Ishikawa (cell line): ENCODE data around the gene THAP4.

Source experiments
- CEBPB ChIP-seq: IDR thresholded peaks from 2 replicates; pipeline ENCODE4 v1.6.1; 2012
- CREB1 ChIP-seq: IDR thresholded peaks from 2 replicates; pipeline ENCODE4 v1.6.1; 2012; ENCODE audit warnings: low read depth
- EGR1 ChIP-seq: IDR thresholded peaks from 2 replicates; pipeline ENCODE4 v1.6.1; 2012
- EP300 ChIP-seq: IDR thresholded peaks from 2 replicates; pipeline ENCODE4 v1.6.1; 2012; ENCODE audit warnings: borderline replicate concordance
- FOXM1 ChIP-seq: IDR thresholded peaks from 2 replicates; pipeline ENCODE4 v1.6.1; 2012; ENCODE audit warnings: low read depth, borderline replicate concordance
- NFIC ChIP-seq: IDR thresholded peaks from 2 replicates; pipeline ENCODE4 v1.6.1; 2012
- RAD21 ChIP-seq: IDR thresholded peaks from 2 replicates; pipeline ENCODE4 v1.6.1; 2012; ENCODE audit warnings: low read depth
- TAF1 ChIP-seq: IDR thresholded peaks from 2 replicates; pipeline ENCODE4 v1.6.1; 2012; ENCODE audit warnings: low read depth, mild to moderate bottlenecking
- TCF12 ChIP-seq: IDR thresholded peaks from 2 replicates; pipeline ENCODE4 v1.6.1; 2012; ENCODE audit warnings: low read depth
- TEAD4 ChIP-seq: IDR thresholded peaks from 2 replicates; pipeline ENCODE4 v1.6.1; 2012
- YY1 ChIP-seq: IDR thresholded peaks from 2 replicates; pipeline ENCODE4 v1.6.1; 2012; ENCODE audit warnings: low read depth
- TF ChIP-seq, protein P1 (sequence below): IDR thresholded peaks from 2 replicates; pipeline ENCODE4 v1.6.1; 2012
- TF ChIP-seq, protein P2 (sequence below): IDR thresholded peaks from 2 replicates; pipeline ENCODE4 v1.6.1; 2012
- TF ChIP-seq, protein P3 (sequence below): IDR thresholded peaks from 2 replicates; pipeline ENCODE4 v1.6.1; 2012; ENCODE audit warnings: low read depth, mild to moderate bottlenecking

DNA sequence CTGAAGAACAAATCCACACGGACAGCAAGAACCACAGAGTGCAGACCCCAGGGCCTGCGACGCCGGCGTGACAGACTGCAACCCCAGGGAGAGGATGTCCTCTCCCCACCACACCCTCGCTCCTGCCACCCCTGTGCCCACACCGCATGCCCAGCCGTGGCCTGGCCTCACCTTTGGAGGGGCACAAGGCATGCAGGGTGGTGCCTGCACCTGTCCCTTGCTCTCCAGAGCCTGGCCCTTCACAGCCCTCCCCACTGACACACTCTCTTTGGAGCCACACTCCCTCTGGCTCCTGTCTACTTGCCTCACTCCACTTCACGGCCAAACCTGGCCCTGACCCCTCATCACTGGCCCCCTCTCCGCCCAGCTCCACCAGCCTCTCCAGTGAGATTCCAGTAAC lies 9.3 kb downstream of the THAP4 start:
- TF ChIP-seq TEAD4 (no peak), YY1 (no peak), NFIC (no peak), FOXM1 (no peak), RAD21 (no peak), CEBPB (no peak), TAF1 (no peak), EP300 (no peak), CREB1 (no peak), TCF12 (no peak), EGR1 (no peak)
- TF ChIP-seq, protein P1, sequence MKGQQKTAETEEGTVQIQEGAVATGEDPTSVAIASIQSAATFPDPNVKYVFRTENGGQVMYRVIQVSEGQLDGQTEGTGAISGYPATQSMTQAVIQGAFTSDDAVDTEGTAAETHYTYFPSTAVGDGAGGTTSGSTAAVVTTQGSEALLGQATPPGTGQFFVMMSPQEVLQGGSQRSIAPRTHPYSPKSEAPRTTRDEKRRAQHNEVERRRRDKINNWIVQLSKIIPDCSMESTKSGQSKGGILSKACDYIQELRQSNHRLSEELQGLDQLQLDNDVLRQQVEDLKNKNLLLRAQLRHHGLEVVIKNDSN = no peak
- TF ChIP-seq, protein P2, sequence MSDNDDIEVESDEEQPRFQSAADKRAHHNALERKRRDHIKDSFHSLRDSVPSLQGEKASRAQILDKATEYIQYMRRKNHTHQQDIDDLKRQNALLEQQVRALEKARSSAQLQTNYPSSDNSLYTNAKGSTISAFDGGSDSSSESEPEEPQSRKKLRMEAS = no peak
- TF ChIP-seq, protein P3, sequence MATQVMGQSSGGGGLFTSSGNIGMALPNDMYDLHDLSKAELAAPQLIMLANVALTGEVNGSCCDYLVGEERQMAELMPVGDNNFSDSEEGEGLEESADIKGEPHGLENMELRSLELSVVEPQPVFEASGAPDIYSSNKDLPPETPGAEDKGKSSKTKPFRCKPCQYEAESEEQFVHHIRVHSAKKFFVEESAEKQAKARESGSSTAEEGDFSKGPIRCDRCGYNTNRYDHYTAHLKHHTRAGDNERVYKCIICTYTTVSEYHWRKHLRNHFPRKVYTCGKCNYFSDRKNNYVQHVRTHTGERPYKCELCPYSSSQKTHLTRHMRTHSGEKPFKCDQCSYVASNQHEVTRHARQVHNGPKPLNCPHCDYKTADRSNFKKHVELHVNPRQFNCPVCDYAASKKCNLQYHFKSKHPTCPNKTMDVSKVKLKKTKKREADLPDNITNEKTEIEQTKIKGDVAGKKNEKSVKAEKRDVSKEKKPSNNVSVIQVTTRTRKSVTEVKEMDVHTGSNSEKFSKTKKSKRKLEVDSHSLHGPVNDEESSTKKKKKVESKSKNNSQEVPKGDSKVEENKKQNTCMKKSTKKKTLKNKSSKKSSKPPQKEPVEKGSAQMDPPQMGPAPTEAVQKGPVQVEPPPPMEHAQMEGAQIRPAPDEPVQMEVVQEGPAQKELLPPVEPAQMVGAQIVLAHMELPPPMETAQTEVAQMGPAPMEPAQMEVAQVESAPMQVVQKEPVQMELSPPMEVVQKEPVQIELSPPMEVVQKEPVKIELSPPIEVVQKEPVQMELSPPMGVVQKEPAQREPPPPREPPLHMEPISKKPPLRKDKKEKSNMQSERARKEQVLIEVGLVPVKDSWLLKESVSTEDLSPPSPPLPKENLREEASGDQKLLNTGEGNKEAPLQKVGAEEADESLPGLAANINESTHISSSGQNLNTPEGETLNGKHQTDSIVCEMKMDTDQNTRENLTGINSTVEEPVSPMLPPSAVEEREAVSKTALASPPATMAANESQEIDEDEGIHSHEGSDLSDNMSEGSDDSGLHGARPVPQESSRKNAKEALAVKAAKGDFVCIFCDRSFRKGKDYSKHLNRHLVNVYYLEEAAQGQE = no peak
